Stimulated activated CD4-positive, alpha-beta T cell treated with anti-CD3 and anti-CD28 coated beads, Interleukin-12 subunit alpha, Interleukin-12 subunit beta, amount 100 ng/mL, for 48 hours (primary cell): ENCODE measurements around the gene IL16.
"Not testable (repeated sequence)": the region's sequence is repeated elsewhere in the genome, so short reads cannot be mapped to it uniquely, and the experiment has no call there.

Source experiments
- DNase-seq, 3 donors: peaks; one replicate each; pipeline ENCODE4 v3.0.0-alpha.2; 2020; ENCODE audit warnings: low read depth in 2 of 3, low spot score in 1 of 3

The IL16 gene

DNA sequence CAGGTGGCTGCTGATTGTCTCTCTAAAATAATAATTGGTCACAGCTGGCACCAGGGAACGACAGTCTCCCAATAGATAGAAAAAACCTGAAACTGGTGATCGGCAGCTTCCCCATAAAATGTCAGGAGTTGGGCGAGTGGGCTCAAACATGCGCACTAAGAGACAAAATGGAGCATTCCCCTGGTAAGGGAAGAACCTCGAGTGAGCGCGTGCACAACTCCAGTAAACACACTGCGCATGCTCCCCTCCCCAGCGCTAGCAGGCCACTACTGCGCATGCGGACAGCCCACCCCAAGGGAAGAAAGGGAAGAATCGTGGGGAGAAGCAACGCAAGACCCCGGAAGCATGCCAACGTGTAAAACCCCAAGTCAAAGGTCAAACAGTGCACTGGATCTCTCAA lies 134.9 kb downstream of the IL16 start:
- no peak for DNase-seq

DNA sequence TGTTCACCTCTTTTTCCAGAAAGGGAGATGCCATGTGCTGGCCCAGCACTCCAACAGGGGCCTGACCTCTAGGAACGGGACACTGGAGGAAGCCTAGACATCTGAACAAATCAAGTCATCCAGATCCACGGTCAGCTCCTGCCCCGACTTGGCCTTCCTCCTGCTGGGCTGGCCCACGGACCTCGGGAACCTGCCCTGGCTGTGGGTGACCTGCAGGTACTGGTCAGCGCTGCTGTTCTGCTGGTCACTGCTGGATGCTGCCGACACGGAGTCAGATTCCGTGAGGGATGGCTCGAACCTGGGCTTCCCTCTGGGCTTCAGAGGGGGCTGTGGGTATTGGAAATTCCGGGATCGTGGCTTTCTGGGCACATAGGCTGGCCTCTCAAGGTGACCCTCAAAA lies 135.6 kb downstream of the IL16 start:
- DNase-seq = no peak

DNA sequence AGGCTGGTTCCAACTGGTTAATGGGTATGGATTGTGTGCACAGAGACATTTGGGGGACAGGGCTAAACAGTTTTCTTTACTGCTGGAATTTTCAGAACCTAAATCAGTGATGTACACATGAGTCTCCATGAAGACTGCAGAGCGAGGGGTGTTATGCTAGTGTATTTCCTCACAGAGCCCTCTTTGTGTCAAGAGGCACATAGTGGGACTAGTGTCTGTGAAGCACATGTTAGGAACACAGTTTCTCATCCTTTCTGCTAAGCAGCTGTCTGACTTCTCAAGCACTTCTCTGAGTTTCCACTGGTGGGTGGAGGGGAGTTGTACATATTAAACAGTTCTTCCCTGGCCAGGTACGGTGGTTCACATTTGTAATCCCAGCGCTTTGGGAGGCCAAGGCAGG lies 136.7 kb downstream of the IL16 start:
- no peak for DNase-seq

DNA sequence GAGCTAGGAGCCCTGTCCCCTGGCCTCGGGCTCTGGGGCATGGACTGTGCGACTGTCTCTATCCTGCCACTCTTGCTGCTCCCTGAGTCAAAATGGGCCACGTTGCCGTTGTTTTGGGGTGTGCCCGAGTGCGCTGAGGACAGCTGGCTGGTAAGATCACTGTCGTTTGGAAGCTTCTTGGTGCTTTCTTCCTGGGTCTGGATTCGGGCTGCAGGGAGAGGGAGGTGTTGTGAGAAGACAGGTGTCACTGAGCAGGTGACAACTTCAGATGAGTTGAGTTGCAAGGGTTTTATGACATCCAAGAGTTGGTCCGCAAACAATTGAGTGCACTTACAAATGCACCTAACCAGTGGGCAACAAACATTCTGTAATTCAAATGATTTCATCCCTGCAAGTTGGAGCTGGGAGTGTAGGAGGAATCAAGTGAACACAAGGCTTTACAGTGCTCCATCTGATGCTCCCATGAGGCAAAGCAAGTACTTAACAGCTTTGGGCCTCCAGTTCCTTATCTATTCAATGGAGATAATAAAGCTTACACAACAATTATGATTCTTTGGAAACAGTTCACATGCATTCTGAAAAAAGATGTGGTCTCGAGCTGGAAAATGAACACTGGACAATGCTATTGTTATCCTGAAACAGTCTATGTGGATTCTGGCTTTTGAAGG lies 138.2 kb downstream of the IL16 start:
- DNase-seq = no peak

DNA sequence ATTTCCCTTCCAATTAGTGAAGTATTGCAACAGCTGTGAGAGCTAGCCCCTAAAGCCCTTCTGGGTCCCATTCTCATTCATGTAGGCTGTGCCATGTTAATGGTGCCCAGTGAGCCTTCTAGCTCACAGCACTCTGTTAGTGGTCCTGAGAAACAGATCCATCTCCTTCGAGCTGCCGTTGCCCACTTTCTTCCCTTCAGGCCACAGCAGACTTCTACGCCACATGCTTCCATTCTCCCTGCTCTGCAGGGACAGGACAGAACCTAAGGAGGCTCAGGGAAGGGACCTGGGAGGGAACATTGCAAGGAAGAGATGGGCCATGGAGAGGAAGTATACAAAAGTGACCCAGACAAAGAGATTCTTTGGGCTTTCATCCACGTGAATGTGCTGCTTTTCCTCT lies 139.0 kb downstream of the IL16 start:
- no peak for DNase-seq

DNA sequence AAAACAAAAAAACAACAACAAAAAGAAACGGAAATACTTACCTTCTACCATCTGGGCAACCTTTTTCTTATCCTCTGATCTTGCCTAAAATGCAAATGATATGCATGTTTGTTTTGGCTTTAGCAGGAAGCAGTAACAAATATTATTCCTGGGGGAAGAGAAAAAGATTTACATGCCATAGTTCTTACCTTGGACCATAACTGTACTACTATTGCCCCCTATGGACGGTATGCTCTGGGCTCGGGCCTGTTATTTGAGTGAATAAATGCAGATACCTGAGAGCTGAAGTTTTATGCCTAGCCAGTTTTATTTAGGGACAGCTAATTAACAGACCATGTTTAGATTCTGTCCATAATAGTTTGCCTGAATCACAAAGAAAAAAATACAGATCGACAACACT lies 139.9 kb downstream of the IL16 start:
- DNase-seq = no peak

DNA sequence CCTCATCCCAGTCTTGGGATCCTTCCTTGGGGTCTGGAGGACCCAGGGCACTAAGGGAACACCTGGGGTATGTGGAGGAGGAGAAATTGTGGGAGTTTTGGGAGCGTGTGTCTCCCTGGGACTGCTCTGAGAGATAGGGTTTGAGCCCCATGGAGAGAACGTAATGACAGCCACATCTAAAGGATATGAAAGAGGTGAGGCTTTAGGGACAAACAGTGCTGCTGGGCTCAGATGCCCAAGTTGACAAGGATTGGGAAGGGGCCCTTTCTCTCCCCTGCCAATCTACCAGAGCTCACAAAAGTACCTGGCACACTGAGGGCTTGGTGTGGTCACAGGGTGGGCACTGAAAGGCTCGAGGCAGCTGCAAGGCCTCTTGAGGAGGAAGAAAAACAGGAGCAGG lies 140.6 kb downstream of the IL16 start:
- DNase-seq = no peak

DNA sequence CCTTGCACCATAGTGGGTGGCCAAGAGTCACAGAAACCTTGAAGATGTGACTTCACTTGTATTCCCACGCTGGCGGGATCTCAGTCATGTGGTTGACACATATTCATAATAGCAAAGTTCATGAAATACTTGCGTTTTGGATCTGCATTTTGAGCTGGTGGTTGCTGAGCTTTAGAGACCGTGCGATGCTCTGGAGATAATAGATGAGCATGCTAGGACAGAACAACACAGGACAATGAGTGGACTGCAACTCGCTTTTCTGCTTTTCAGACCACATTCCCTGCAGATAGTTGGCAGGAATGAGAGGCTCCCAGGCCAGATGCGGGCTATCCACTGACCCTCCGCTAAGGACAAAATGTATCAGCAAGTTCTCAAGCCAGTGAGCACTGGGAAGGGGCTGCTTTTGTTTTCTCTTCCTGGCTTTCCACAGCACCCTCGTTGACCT lies 141.1 kb downstream of the IL16 start:
- DNase-seq = no peak

DNA sequence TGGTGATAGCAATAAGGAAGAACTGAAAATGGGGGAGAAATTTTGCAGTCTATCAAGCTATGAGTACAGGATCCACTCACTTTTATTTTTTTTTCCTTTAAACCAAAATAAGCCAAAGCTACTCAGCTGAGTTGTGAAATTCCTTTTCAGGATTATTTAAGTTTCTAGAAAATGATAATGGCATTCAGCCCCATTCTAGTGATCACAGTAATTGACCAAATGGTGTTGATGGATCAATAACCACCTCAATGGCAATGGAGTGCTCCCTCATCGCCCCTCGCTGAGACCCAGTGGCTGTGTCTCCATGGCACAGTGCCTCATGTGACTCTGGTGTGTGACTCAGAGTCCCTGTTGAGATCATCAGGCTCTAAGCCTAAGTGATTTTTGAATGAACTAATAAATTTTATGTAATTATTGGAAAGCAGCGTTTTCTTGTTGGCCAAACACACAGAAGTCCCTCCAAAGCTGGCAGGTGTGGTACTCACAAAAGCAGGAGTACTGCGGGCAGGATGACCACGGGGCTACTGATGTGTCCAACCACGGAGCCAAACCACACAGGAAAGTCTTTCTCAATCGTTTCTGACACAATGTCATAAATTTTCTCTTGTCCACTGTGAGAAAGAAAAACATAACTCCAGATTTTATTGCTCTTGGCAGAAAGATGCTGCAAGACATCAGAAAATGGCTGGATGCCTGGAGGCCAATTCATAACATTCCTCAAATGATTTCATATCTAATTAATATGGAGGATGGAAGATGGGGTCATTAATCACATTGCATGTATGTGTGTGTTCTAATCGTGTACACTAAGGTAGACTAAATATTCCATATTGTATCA lies 141.7 kb downstream of the IL16 start:
- no peak for DNase-seq

DNA sequence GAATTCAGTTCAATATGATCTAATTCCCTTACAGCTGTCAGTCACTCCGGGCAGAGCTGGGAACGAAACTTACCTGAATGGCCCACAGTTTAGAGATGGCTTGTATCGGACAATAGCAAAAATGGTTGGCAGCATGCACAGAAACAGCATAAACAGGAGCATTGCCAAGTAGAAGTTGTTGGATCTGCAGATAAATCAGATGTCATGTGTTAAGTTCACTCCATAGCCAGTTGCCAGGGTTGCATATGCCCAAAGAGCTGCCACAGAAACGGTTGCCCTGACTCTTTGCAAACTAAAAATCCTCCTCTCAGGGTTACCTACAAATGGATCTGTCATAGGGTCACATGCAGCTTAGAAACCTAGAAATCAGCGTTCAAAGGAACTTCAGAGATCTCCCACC lies 142.6 kb downstream of the IL16 start:
- DNase-seq = no peak

DNA sequence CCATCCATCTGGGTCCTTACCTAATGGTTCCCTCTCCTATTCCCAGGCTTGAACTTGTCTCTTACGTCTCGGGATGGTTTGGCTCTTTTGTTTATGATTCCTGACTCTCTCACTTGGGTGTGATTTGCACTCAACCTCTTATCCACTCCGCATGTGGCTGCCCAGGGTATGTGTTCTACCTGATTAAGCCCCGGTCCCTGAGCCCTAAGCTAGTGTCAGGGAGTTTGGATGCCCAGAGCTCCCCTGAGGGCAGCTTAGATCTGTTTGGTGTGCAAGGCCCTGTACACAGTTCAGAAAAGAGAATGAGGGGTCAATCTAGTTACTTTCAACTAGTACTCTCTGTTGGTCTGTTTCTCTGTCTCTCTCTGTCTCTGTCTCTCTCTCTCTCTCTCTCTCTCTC lies 143.2 kb downstream of the IL16 start:
- DNase-seq = no peak

DNA sequence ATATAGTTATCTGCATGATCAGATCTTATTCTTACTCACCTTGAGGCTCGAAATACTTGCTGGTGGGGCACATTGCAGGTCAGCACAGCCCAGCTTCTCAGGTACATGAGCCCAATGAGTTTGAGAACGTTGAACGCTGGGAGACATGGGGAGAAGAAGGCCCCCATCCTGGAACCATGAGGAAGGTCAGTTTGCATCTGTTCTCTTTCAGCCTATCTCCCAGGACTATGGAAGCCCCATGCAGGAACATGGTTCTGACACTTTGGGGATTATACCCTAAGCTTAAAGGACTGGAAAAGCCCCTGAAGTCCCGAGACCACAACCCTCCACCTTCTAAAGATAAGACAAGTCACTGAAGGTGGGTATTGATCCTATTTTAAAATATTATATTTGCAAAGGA lies 144.7 kb downstream of the IL16 start:
- no peak for DNase-seq

DNA sequence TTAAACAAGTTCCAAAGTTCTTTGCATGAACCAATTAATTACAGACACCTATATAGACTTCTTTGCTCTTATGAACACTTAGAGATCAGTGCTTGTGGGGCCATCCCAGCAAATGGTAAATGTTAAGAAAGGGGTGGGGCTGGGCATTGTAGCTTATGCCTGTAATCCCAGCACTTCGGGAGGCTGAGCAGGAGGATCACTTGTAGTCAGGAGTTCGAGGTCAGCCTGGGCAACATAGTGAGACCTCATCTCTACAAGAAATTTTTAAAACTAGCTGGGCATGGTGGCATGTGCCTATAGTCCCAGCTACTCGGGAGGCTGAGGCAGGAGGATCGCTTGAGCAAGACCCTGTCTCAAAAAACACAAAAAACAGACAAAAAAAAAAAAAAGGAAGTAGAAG lies 146.7 kb downstream of the IL16 start:
- no peak for DNase-seq

DNA sequence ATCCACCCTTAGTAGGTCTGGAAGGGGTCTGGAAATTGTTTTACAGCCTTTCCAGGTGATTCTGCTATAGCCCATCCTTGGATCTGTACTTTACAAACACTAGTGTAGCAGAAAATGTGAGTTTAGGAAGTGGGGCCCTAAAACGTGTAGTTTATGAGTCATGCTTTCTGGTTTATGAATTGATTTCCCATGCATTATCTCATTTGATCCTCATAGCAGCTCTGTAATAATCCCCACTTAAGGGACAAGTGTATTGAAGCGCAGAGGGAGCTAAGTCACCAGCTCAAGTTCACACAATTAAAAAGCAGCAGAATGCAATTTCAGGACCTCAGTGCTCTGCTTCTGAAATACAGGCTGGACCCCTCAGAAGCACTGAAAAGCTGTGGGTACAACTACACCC lies 149.9 kb downstream of the IL16 start:
- no peak for DNase-seq

DNA sequence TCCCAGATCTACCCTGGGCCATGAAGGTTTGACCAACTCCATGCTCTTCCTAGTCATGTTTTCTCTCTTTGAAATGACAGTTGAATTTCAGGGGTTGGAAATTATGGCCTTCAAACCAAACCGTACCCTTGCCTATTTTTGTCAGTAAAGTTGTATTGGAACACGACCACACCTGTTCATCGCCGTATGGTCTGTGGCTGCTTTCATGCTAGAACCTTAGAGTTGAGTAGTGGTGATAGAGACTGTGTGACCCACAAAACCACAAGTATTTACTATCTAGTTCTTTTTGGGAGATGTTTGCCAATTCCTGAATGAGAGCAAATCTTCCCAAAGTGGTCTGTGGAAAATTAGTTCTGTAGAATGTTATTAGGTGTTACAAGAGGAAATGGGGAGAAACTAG lies 151.2 kb downstream of the IL16 start:
- DNase-seq = no peak

DNA sequence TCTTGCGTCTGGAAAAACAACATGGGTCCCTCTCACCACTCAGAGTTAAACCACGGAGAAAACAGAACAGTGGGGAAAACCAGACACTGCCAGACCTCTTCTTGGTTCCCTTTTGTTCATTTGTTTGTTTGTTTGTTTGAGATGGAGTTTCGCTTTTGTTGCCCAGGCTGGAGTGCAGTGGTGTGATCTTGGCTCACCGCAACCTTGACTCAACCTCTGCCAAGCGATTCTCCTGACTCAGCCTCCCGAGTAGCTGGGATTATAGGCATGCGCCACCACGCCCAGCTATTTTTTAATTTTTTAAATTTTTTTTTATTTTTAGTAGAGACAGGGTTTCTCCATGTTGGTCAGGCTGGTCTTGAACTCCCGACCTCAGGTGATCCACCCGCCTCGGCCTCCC lies 152.0 kb downstream of the IL16 start:
- not testable (repeated sequence) for DNase-seq

DNA sequence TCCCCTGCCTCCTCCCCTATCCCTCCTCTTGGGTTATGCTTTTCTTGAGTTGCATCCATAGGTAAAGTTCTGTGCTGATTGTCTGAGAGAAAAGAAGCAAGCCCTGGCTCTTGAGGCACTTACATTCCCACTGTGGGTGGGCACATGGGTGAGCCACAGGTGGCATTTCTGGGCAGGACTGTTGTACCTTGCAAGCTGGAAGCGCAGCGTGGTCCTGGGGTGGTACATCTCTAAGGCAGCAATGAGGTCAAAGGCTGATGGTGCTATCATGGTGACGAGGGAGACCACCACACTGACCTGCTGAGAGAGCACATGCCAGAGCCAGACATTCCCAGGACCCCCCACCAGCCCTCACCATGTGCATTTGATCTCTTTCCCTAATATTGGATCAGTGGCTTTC lies 152.6 kb downstream of the IL16 start:
- no peak for DNase-seq

DNA sequence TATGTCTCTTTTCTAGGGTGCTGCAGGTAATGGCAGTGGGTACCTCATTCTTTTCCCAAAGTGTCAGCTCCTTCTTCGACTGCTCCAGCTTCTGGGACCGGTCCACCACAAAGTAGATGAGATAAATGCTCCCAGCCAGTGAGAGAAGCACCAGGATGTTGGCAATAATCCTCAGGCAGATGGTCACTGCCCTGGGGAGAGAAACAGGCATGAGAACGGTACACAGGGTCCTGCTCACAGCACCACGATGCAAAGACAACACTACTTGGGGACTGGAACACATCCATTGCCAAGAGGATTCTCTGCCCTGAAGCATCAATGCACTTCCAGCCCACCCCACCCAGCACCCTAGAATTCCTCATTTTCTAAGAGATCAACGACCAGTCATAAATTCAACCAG lies 155.0 kb downstream of the IL16 start:
- DNase-seq = no peak

DNA sequence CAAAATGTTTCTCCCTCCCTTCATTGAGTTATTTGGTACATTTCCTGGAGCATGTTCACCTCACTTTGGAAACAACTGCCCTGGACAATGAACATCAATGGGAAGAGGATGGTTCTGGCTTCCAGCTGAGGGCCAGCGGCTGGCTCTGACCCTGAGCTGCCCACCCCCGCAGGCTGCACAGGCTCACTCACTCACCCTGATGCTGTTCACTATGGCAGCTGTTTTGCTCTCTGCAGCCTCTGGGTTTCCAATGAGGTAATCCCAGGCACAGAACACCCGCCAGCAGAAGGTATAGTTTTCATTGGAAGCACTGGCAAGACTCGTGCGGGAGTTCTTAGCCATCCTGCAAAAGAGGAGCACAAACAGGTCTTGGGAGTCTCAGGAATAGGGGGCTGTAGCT lies 159.6 kb downstream of the IL16 start:
- DNase-seq = no peak

DNA sequence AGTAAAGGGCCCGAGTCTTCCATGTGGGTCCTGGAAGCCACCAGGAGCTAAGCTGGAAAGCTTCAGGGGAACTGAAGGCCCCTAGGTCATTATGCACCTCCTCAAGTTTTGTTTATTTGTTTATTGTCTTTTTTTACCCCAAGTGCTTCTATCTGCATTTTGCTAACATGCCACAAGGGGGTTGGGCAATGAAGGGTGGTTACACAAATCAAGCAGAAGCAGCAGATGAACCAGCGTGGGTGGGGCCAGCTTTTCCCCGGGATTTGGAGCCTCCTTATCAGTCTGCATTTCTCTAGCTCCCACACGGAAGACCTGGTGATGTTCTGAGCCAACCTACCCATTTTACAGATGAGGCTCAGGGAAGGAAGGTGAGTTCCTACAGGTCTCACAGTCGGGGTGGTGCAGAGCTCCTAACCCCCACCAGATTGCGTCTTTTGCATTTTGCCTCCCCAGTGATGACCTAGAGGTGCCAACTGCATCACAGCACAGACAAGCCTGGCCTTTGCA lies 160.6 kb downstream of the IL16 start:
- no peak for DNase-seq

DNA sequence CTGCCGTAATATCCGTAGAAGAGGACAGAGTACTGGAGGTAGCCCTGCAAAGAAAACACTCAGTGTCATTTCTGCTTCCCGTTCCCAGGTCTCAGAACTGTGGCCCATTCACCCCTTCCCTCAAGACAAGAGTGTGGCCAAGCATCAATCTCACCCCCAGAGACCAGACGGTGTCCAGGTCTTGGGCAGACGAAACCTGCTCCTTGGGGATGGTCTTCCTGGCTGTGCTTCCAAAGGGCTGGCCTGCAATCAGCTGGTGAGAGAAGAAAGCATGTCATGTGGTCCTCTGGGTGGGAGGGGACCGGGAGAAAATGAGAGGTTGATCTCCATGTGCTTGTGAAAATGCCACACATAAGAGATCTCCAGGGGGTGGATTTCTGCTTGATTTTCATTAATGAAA lies 161.6 kb downstream of the IL16 start:
- no peak for DNase-seq

DNA sequence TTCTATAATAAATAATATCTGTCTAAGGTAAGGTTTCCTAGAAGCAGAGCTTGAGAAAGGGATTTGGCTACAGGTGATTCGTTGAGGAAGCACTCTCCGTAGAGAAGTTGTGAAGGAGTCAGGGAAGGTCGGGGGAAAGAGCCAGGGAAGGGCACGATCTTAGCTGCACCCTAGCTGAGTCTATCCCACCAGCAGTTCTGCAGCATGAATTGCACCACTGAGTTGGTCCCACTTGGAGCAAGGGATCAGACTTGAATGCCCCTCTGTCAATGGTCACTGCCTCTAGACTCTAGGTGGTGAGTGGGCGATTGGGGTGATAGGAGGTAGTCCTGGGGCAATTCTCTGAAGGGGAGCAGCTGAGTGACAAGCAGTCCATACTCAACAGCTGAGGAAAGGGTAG lies 163.8 kb downstream of the IL16 start:
- DNase-seq = no peak

DNA sequence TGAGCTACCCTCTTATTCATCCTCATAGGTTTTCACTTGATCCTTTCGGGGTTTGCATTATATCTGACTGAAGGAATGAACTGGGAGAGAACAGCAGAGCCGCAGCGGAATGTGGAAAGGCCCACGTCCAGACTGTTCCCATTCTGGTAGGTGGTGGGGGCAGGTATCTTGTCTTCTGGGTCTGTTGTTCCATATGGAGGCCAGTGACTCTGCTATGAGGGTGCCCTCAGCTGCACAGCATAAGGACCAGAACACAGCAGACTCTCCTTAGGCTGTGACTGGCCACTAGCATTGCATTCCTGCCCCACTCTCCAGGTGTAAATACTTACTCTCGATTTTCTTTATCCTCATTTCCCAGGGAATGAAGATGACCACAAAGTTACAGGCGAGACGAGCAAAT lies 165.2 kb downstream of the IL16 start:
- DNase-seq = no peak
